Stimulated activated CD8-positive, alpha-beta memory T cell treated with anti-CD3 and anti-CD28 coated beads, Interleukin-4, amount 100 ng/mL, for 4 hours (primary cell): ENCODE data around the gene MMS19.
"Not testable (repeated sequence)": the region's sequence is repeated elsewhere in the genome, so short reads cannot be mapped to it uniquely, and the experiment has no call there.

Source experiments
- DNase-seq, 2 donors: peaks; one replicate each; pipeline ENCODE4 v3.0.0-alpha.2; 2020; ENCODE audit warnings: low read depth in 2 of 2, low spot score in 1 of 2

Gene MMS19

DNA sequence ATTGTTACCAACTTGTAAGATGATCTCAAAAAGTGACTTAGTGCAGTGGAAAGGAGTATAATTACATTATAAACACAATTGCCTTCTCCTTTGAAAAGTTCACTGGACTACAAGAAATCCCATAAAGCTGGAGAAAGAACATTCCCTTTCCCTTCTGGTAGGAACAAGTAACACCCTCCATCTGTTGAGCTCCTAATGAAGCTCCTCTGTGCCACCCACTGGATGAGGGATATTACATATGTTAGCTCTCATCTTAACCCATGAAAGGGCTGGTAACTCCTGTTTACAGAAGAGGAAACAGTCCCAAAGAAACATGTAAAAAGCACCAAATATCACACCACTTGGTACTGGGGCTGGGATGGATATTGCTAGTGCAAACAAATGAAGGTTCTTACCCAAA is 64.2 kb downstream of the MMS19 start:
- DNase-seq, result no peak

DNA sequence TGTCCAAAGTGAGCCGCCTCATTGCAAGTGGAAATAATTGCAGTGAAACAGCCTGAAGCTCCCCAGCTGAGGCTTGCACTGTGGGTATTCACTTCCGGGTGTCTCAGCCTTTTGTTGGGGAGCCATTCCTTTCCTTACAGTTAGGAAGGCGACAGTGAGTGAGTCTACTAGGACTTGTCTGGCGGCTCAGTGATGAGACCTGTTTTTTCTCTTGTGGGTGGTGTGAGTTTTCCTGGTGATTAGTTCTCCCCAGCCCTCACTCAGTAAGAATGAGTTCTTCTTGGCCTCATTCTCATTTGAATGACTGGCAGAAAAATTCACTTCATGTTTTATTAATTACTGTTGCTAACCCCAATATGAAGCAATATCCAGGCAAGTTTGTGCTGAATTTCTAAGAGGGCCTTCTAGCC is 69.6 kb downstream of the MMS19 start:
- DNase-seq, result no peak

DNA sequence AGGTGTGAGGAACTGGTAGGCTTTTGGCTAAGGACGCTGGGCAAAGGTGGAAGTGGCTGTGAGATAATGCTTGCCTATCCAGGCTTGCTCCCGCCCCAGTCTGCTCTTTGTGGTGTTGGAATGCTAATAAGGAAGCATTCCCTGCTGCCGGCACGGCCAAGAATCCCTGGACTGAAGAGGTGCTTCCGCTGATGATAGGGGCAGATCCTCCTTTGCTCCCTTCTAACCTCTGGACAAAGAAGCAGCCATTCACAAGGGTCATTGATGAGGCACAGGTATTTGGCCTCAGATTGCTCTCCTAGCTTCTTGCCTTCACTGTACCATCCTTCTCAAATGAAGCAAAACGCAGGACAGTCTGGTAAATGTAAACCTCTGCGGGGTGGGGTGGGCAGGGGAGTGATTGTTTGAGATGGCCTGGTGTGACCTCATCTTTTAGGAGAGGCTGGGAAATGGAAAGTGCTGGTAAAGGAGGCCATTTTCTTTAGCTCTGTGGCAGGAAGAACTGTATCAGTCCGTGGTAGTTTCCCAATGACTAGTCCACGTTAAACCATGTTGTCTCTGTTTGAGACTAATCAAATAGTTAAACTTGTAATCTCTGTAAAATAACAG is 70.5 kb downstream of the MMS19 start:
- DNase-seq, result no peak

DNA sequence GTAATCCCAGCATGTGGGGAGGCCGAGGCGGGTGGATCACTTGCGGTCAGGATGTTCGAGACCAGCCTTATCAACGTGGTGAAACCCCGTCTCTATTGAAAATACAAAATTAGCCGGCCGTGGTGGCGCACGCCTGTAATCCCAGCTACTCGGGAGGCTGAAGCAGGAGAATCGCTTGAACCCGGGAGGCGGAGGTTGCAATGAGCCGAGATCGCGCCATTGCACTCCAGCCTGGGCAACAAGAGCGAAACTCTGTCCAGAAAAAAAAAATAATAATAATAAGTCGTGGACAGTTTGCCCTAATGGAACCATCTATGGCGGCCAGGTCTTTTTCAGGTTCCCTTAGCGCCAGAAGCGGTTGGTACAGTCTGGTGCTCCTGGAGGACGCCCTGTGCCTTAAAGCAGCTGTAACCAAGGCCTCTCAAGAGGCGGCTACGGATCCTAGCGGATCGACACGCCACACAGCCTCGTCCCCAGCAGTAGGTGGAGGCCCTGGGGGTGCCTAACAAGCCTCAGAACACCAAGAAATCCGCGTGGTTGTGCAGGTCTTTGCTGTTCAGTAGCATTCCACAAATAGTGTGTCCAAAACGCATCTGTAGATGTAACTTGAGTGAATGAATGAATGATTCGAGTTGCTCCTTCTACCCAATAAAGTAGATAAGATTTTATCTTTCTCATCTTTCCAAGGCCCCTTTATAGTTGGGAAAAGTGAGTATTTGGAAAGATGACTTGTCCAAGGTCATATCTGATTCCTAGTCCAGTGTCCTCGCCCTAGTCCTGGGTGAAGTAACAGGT is 71.2 kb downstream of the MMS19 start:
- no peak for DNase-seq

DNA sequence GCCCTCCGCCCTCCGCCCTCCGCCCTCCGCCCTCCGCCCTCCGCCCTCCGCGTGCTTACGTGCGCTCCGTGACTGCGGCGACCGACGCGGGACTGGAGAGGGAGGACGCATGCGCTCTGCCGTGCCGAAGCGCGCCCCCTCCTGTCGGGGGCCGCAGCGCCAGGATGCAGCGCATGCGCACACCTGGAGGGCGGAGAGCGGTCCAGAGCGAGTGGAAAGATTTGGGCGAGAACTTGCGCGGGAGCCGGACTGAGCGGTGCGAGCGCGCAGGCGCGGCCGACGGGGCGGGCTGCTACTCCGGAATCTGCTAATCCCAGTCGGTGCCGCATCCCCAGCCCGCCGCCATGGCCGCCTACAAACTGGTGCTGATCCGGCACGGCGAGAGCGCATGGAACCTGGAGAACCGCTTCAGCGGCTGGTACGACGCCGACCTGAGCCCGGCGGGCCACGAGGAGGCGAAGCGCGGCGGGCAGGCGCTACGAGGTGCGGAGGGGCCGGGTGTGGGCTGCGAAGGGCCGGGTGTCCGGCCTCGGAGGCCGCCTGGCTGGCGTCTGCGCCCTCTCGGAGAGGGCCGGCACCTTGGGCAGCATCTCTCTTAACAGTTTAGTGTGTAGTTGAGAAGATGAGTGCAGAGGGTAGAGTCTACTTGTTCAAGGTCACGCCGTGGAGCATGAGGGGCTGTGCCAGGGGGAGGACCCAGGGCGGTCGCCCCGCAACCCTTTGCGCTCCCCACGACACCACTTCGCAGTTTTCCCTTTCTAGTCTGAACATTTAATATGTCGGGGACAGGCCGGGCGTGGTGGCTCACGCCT is 72.1 kb downstream of the MMS19 start, which contains the start of gene PGAM1:
PGAM1 (plus strand) TSS at position 228 of the 812 bp plus-strand sequence; CDS start at position 345, 117 bp downstream.
- peak; percentile 85 to 89 for DNase-seq

DNA sequence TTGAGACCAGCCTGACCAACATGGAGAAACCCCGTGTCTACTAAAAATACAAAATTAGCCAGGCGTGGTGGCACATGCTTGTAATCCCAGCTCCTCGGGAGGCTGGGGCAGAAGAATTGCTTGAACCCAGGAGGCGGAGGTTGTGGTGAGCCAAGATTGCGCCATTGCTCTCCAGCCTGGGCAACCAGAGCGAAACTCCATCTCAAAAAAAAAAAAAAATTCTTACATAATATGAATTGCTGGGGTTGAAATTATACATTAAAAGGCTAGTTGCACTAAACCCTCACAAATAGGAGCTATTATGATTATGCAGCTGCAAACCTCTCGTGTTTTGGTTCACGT is 74.5 kb downstream of the MMS19 start:
- DNase-seq, result not testable (repeated sequence)

DNA sequence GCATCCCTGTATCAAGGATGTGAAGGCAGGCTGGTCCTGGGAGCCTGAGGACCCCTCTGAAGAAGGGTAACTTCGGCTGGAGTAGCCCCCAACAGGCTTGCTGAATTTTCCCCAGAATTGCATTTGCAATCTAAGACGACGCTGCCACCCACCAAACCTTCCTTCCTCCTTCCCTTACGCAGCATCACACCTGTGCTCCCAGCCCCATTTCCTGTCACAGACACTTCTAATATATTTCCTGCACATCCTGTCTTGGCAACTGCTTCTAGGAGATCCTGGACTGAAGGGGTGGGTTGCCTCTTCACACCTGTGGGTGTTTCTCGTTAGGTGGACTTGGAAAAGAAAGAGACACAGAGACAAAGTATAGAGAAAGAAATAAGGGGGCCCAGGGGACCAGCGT is 81.7 kb downstream of the MMS19 start:
- no peak for DNase-seq

DNA sequence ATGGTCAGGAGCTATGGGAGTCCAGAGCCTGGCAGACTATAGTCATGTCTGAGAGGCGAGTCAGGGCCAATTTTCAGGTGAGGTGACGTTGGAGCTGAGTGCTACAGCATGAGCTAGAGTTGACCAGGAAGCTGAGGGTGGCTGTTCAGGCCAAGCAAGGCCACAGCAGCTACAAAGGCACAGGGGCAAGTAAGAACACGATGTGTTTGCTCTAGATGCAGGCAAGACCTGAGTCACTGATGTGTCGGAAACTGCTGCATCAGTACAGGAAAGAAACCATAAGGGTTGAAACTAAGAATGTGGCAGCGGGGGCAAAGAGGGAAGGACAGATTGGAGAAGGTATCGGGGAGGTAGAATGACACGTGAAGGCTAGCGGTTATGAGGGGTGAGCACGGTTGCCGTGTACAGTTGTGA is 85.3 kb downstream of the MMS19 start:
- DNase-seq, result no peak

DNA sequence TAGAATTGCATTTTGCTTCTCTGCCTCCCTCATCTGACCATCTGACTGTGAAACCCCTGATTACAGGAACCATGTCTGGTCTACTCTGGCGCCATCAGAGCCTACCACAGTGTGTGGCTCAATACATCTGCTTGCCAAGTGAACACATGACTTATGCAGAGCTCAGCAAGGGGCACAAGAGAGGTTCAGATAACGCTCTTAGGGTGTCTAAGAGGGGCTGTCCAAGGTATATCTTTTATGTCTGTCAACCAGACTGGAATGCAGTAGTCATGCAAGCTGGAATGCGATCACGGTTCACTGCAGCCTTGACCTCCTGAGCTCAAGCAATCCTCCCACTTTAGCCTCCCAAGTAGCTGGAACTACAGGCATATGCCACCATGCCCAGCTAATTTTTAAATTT is 86.8 kb downstream of the MMS19 start:
- DNase-seq, result no peak

DNA sequence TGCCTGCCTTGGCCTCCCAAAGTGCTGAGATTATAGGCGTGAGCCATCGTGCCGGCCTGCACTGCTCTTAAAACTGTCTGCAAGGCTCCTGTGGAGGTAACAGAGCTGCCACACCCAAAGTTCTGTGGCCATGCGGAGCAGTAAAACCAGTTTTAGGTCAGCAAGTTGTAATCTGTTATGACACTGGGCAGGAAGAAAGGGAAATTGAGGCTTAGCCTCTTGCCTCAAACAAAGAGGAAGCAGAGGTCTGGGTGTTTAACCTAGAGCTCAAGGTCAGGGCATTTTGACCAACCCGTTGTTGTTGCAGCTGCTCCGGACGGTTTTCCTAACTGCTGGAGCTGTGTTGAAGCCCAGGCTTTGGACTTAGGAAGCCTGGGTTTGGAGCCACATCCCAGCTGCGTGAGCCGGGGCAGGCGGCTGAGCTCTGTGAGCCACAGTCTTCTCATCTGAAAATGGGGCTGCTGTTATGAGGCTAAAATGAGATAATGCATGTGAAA is 89.7 kb downstream of the MMS19 start:
- no peak for DNase-seq
